GM19240 (cell line): ENCODE measurements around the gene COMMD3.
A peak's percentile ranks its signal among the peaks of the same experiment; 100 is the strongest.
"Not testable (repeated sequence)": the region's sequence is repeated elsewhere in the genome, so short reads cannot be mapped to it uniquely, and the experiment has no call there.

Source experiments
- DNase-seq: peaks from one replicate; pipeline ENCODE4 v3.0.0; 2011; ENCODE audit warnings: low spot score; ENCODE audit not compliant: insufficient read length

Gene COMMD3

DNA sequence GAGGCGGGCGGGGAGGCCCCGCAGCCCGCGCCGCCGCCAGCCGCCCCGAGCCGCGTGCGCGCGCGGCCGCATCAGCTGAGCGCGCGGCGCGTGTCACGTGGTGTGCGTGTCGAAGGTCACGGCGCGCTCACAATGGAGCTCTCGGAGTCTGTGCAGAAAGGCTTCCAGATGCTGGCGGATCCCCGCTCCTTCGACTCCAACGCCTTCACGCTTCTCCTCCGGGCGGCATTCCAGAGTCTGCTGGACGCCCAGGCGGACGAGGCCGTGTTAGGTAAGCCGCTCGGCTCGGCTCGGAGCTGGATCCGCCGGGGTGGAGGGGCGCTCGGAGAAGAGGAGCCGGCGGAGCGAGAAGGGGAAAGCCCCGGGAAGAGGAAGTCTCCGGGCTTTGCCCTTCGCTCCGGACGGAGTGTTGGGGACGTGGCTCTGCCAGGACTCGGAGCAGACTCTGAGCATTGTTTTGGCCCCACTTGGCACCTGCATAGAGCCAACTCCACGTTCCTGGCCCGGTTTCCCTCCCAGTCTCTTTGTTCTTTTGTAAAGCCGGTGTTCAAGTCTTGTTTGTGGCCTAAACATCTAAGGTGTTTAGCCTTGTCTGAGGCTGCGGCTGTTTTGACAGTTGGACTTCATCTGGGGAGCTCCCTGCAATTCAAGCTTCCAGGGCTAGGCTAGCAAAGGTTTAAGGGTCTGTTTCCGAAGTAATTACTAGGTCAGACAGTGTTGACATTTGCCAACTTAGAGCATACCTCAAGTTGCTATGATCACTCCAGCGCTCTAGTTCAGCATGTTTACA, at the start of gene COMMD3:
Gene COMMD3, plus strand, starts transcription at position 103 of the 790 bp plus-strand sequence. Its CDS starts 30 bp downstream, at position 133.
- peak; percentile 53 for DNase-seq

DNA sequence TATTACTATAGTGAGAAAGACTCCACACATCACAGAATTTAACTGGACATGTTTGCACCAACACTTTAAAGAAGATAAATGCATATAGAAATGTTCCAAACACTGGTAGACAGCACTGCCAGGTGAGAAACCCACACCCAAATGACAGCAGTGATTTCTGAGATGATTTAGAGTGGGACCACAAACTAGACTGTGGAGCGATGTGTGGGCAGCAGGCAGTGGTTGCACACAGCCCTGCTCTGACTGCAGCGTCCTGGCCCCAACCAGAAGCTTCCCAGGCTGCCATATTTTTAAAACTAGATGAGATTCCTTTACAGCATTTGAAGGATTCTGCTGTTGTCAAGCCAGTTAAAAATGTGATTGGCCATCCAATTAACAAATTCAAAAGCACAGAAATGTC, 47.7 kb upstream of the COMMD3 start:
- no peak for DNase-seq

DNA sequence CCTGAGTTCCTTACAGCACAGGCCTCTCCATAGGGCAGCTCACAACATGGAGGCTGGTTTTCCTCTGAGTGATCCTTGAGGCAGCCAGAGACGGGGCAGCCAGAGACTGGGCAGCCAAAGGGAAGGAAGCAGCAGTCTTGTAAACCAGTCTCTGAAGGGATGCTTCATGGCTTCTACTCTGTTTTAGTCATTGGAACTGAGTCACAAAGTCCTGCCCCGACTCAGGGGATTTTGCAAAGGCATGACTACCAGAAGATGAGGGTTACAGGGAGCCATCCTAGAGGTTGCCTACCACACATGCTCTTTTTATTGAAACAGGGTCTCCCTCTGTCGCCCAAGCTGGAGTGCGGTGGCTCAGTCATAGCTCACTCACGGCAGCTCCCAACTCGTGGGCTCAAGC, 44.4 kb upstream of the COMMD3 start:
- no peak for DNase-seq

DNA sequence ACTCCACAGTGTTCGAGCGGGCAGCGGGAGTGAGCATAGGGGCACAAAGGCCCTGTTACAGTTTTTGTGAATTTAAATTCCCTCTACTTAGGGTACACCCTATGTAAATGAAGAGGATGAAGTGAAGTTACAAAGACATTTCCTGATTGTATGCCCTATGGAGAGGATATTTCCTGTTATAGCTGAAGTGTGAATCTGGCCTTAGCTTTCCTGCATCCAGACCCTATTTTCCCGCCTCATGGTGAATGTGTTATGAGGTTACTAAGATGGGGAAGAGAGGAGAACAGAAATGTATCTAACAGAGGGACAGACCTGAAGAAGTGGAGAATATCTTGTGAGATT, 37.8 kb upstream of the COMMD3 start:
- DNase-seq: no peak

DNA sequence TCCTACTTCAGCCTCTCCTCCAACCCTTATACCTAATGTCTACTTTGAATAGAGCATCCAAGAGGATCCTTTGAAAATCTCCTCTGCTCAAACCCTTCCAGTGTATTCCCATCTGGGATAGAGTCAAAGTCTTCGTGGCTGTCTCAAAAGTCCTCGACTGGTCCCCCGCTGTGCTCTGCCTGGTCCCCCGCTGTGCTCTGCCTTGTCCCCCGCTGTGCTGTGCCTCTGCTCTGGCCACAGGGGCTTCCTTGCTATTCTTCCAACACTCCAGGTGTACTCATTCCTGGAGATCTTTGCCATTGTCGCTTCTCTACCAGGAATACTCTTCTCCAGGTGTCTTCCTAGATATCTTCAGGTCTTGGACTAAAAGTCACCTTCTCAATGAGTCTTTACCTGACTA, 36.1 kb upstream of the COMMD3 start:
- no peak for DNase-seq

DNA sequence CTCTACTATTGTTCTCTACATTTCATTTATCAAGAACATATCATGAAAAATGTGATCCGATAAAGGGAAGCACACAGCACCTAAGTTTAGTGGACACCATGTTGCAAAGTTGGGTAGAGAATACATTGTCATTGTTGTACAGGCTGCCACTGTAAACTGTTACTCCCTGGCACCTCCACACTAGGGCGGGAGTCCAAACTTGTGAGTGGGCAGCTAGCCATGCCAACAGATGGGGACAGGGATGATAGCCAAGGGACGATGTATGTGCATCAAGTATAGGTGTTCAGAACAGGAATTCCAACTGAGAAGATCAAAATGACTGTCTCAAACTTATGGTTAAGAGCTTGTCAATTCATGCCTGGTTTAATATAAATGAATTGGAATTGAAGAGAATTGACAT, 31.1 kb upstream of the COMMD3 start:
- no peak for DNase-seq

DNA sequence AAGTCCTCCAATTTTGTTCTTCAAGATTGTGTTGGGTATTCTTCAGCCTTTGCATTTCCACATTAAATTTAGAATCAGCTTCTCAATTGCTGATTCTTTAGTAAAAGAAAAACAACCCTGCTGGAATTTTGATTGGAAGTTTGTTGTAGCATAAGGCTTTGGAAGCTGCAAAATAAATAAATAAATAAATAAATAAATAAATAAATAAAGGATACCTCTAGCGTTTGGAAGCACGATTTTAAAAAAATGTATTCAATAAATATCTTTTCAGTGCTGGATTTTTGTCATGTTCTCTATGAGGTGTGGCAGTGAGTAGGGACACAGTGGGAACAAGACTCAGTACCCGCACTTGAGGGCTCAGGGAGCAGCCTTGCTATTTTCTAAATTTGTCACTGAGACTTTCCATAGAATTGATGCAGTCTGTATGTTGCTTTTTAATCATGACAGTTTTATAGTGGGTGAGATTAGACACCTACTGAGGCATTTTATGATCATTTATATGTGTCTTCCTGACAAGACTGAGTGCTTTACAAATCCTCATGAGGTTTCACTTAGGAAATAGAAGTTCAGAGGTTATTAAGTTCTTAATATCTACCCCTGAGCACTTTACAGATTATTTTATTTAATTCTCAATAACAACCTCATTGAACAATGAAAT, 22.3 kb upstream of the COMMD3 start:
- no peak for DNase-seq

DNA sequence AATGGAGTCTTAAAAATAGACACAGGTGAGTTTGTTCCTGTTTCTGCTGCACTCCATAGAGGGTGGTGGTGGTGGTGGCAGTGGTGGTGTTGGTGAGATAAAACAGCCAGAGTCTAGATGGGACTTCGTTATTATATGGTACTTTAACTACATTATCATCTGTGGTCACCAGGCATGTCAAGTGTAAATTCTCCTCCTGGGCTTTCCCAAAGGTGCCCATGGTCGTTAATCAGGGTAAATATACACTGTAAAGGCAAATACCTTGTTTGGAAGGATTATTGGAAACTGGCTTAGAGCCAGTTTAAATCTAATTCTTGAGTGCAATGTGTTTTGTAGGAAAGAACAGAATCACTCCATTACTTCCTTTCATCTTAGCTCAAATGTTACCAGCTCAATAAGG, 21.5 kb upstream of the COMMD3 start:
- DNase-seq: no peak

DNA sequence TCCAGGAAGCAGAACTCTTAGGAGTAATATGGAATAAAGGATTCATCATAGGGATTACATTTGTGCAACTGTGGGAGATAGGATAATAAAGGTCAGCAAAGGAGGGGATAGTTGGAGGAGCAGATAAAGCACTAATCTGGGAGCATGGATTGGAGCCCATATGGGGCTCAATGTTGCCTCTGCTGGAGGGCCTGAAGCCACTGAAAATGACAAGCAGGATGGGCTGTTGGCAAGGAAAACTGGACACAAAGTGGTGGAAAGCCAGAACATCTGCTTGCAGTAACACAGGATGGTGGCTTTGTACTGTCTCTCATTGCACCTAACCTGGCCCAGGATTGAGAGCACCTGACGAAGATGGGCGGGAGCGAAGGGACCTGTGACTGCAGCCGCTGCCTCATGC, 15.0 kb upstream of the COMMD3 start:
- DNase-seq: no peak

DNA sequence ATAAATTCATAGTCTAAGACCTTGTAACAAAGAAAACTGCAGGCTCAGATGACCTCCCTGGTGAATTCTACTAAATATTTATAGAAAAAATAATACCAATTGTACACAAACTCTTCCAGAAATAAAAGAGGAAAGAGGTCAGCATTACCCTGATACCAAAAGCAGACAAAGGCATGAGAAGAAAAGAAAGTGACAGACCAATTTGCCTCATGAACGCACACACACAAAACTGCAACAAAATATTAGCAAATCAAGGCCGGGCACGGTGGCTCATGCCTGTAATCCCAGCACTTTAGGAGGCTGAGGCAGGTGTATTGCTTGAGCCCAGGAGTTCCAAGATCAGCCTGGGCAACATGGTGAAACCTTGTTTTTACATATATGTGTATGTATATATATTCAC, 12.7 kb upstream of the COMMD3 start:
- DNase-seq: no peak

DNA sequence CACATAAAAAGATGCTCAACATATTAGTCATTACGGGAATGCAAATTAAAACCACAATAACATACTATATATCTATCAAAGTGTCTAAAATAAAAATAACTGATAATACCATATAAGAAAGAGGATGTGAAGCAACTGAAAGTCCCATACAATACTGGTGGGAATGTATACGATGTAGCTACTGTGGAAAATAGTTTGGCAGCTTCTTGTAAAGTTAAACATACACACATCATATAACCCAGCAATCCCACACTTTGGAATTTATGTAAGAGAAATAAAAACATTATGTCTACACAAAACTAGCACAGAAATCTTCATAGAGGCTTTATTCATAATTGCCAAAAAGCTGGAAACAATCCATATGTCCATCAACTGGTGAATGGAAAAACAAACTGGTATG, 10.5 kb upstream of the COMMD3 start:
- no peak for DNase-seq

DNA sequence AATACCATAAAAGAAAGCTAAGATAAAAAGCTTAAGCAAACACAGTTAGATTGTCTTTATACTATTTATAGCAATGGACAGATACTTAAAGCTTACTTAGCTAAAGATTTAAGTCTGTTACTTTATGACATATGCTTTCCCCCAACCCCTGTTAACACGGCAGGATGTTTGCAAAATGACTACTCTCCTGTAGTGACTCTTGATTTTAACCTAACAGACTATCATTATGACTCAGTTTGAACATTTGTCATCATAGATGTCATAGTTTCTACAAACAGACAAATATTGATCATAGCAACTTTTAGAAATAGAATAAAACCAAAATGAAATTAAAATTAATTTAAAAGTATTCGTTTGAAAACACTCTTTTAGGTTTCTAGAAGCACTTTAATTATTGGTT, 7.8 kb upstream of the COMMD3 start:
- DNase-seq: no peak

DNA sequence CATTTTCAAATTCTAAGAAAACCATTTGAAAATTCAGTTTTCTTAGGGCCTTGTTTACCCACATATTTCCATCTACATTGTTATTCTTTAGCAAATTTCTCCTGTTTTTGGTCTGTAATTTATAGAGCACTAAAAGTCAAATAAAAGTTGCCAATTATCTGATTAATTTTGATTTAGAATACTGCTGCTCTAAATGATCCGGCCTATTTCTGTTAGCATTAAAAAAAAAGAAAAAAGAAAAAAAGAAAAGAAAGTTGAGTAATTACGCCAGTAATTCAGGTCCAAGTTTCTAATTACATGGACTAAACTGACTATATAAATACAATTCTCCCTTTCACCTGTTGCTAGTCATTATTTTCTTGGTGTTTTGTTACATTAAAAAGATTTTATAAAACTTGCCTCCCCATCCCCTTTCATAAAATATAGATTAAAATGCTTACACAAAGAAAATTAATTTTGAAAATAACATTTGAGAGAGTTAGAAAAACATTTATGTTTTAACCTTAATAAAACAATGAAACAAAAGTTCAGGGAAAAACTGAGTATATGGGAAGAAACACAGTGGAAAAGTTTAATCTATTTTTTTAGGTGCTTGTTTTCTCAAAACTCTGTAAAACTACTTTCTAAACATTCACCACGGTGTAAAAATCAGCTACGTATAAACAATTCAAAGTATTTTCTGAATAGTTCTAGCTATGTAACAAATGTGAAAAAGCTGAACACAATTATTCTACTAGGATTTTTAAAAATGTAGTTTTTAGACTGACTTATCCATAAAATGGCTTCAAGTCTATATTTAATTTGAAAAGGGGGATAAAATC, 6.8 kb upstream of the COMMD3 start:
- DNase-seq: no peak

DNA sequence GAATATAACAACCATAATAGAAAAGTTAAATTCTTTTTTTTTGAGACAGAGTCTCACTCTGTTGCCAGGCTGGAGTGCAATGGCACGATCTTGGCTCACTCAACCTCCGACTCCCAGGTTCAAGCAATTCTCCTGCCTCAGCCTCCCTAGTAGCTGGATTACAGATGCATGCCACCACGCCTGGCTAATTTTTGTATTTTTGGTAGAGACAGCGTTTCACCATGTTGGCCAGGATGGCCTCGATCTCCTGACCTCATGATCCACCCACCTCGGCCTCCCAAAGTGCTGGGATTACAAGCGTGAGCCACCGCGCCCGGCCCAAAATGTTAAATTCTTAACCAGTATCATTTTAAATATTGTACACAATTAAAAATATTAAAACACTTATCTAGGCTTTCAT, 6.2 kb upstream of the COMMD3 start:
- not testable (repeated sequence) for DNase-seq

DNA sequence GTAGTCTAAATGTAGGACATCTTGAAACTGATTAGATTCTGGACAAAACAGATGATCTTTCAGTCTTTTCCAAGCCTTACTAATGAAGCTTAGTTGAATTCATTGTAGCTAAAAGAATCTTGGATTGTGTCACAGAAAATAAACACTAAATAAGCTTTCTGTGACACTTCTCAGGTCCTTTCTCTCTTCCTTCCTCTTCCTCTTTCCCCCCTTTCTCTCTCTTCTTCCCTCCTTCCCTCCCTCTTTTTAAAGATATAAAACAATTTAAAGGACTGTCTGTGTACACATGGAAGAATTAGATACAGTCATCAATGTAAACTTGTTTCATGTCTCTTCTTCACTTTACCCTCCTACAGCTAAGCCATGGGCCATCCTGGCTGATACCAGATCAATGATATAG, 5.3 kb upstream of the COMMD3 start:
- no peak for DNase-seq

DNA sequence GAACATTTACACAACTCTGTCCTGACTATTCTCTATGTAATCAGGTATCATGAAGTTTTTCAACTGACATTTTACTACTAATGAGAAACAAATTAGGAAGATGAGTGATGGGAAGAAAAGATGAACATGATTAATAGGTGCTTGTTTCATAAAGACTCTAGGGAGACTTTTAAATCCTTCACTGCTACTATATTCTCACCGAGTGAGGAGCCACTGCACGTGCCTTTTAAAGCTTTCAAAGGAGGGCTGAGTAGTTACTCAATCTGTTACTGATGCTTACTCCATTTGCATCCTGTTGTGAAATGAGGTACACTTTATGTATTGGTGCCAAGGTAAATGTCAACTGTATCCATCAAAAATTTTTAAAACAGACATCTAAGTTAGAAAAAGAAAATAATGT, 1.3 kb upstream of the COMMD3 start:
- no peak for DNase-seq

DNA sequence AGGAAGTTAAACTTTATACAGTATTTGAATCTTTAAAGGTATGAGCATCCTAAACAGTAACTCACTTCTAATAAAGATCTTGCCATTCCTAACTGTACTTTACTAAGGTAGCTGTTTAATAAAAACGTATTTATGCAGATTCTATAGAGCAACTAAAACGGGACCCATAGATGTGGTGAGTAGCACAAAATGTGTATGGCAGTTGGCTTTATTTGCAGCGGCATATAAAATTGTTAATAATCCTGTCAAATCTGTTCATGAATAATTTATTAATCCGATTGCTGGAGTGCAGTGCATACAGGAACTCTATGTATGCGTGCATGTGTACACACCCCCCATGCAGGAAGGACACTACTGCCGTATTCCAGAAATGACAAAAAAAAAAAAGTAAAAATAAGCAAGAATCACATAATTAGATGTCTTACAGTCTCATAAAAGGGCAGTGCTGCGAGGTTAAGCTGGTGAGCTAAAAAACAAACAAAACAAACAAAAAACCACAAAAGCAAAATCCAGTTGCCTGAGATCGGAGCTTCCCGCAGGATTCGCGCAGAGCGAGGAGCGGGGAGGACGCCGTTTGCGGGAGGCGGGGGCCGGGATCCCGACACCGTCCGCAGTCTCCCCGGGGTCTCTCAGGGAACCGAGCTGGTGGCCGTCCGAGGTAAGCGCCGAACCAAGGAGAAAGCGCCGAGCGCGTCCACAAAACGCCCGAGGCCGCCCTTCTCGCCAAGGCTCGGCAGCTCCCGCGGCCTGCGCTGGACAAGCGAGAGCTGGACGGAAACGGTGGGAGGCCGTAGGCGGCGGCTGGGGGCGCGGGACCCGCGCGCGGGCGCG, 518 bp upstream of the COMMD3 start:
- DNase-seq: no peak

DNA sequence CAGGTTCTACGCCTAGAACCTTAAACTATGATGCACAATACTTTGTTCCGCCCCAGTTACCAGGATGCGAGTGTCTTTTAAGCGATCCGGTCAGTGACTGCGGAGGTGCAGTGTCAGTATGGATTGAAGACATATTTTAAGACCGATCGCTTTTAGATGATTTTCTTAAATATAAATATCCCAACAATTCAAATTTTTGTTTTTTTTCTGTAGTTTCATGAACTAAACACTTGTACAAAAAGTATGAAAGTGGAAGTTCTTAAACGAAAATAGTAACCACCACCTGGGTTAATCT, 835 bp downstream of the COMMD3 start:
- no peak for DNase-seq

DNA sequence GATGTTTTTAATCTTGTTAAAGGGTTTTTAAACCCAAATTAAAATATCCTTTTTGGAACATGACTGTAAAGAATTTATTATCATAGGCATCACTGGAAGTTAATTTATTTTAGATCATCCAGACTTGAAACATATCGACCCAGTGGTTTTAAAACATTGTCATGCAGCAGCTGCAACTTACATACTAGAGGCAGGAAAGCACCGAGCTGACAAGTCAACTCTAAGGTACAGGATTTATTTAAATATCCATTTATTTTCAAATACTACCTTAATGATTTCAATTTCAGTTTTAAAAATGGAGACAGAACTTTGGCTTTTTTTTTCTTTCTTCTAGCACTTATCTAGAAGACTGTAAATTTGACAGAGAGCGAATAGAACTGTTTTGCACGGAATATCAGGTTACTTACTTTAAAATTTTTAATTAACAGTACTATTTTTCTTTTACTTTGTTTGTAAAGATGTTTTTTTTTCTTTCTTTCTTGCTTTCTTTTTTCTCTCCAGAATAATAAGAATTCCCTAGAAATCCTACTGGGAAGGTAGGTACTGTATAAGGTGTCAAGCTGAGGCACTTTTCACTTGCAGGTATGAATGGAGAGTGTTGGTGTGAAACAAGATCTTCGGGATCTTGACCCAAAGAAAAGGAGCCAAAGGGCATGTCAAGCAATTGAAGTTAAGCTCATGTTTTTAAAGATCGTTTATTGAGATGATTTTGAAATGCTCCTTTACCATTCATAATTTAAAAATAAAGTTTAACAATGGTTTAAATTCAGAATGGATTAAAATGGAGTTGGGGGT, 1.8 kb downstream of the COMMD3 start:
- no peak for DNase-seq

DNA sequence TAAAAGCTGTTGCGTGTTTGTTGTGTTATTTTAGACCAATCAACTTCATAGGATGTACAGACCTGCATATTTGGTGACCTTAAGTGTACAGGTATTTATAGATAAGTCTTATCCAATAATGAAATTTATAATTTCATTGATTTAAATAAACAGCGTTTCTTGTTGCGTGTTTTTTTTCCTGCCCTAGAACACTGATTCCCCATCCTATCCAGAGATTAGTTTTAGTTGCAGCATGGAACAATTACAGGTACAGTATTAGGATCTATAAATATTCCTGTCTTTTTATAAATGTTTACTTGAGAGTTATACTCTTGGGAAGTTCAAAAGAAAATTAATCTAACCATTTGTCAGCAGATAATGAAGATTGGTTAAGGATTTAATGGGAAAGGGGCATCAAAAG, 2.6 kb downstream of the COMMD3 start:
- no peak for DNase-seq

DNA sequence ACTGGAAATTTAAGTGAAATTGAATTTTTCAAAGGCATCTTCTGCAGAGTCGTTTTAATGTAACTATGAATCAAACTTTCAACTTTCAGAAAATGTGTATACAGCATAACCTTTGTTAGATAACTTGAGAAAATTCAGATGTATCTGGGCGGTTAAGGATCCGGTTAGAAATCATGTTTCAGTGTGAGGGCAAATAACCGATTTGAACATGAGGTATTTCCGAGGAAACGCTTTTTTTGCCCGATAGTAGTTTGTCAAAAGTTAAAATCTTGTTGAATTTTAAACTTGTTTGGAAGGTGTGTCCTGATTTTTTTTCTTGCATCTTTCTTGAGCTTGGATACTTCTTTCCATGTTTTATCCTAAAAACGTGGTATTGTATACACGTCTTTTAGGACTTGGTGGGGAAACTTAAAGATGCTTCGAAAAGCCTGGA, 3.4 kb downstream of the COMMD3 start:
- DNase-seq: no peak
